ENCODE results near the gene MYO18A.
"Not testable (repeated sequence)": the region's sequence is repeated elsewhere in the genome, so short reads cannot be mapped to it uniquely, and the experiment has no call there.

- not testable (repeated sequence) for TF ChIP-seq POLR2A, CTCF, EP300 (IDR thresholded peaks at IDR 0.05)
Measured at GRCh38 chr17:29147228-29147627, 33.0 kb downstream of the MYO18A start.

Data from tibial nerve (tissue), 4 donors.